HG02623 (cell line): ENCODE data around the gene GOT1.

Experiments
- ATAC-seq: cut with Tn5 transposase; IDR thresholded peaks from one replicate; pipeline ENCODE4 v1.9.1; 2021; ENCODE audit warnings: moderate library complexity; ENCODE audit not compliant: unreplicated experiment

Gene GOT1

GRCh38 chr10:99364125-99364524 is 66.3 kb downstream of the GOT1 start:
- ATAC-seq, result no peak

DNA sequence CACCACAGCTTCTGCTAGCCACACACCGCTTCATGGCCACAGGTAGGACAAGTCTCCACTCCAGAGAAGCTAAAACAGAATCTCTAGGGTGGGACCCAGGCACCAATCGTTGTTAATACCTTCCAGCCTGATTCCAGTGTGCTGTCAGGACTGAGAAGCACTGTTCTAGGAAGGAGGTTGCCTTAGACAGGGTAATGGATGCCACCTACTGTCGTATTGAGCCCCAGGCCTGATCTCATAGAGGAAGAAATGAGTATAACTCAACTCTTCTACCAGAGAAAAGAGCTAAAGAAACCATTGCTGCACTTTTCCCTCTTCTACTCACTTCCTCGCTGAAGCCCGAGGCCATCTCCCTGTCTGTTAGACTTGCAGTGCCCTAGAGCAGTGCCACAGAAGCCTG is 69.5 kb downstream of the GOT1 start:
- no peak for ATAC-seq

- ATAC-seq, result no peak
Observed at GRCh38 chr10:99358101-99358500, 72.3 kb downstream of the GOT1 start.

- no peak for ATAC-seq
Observed at GRCh38 chr10:99357691-99358090, 72.7 kb downstream of the GOT1 start.

DNA sequence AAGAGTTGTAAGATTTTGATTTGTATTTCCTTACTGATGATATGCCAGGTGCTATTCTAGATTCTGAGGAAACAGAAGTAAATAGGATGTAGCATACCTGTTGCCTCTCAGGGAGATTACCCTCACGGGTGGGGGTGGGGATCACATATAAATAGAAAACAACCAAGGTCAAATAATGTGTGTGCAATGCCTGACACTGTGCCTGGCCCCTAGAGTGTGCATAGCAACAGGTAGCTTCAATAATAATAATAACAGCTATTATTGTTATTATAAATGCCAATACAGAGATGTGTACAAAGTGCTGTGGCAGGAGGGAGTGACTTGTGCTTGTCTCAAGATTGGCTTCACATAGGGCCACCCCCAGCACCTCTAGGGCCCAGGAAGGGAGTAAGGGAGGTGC is 77.2 kb downstream of the GOT1 start:
- ATAC-seq, result no peak

- no peak for ATAC-seq
Observed at GRCh38 chr10:99347672-99348071, 82.8 kb downstream of the GOT1 start.
